Endodermal cell (in vitro differentiated cells): Measurements from ENCODE around the gene GALR1. TPM values are rescaled to one million over a fixed set of nuclear protein-coding genes. Genes with fewer than 3 reads are reported as not detected.
"Not testable (repeated sequence)": the region's sequence is repeated elsewhere in the genome, so short reads cannot be mapped to it uniquely, and the experiment has no call there.

Experiments used
- DNase-seq: peaks from one replicate; pipeline ENCODE4 v3.0.0-alpha.2; 2017
- H3K27ac ChIP-seq: 2 replicates; pipeline ENCODE4 v1.5.1; 2013; ENCODE audit warnings: mild to moderate bottlenecking, low read depth, low read length, moderate library complexity
- H3K27me3 ChIP-seq: 2 replicates; pipeline ENCODE4 v1.6.1; 2013; ENCODE audit warnings: mild to moderate bottlenecking, low read length, moderate library complexity; ENCODE audit not compliant: insufficient read depth, control insufficient read depth, poor library complexity, severe bottlenecking
- H3K36me3 ChIP-seq: 2 replicates; pipeline ENCODE4 v1.7.0; 2013; ENCODE audit warnings: mild to moderate bottlenecking, low read length, moderate library complexity; ENCODE audit not compliant: control insufficient read depth, insufficient read depth
- H3K4me1 ChIP-seq: one replicate; pipeline ENCODE4 v1.7.0; 2013; ENCODE audit warnings: low read length; ENCODE audit not compliant: control insufficient read depth, insufficient read depth
- H3K4me3 ChIP-seq: 2 replicates; pipeline ENCODE4 v1.5.1; 2013; ENCODE audit warnings: mild to moderate bottlenecking, low read length, moderate library complexity
- H3K9ac ChIP-seq: 2 replicates; pipeline ENCODE4 v1.6.1; 2013; ENCODE audit warnings: mild to moderate bottlenecking, low read length, moderate library complexity; ENCODE audit not compliant: poor library complexity, severe bottlenecking; ENCODE audit errors: extremely low read depth
- H3K9me3 ChIP-seq: 2 replicates; pipeline ENCODE4 v1.6.1; 2013; ENCODE audit warnings: mild to moderate bottlenecking, low read length, moderate library complexity; ENCODE audit not compliant: control insufficient read depth
- H3K27ac Mint-ChIP-seq: 2 replicates; pipeline ENCODE4 v1.8.0; 2020; ENCODE audit warnings: mixed read lengths
- H3K27me3 Mint-ChIP-seq: 2 replicates; pipeline ENCODE4 v1.8.0; 2021; ENCODE audit warnings: mild to moderate bottlenecking, mixed read lengths; ENCODE audit not compliant: insufficient read depth
- H3K36me3 Mint-ChIP-seq: 2 replicates; pipeline ENCODE4 v1.8.0; 2020; ENCODE audit warnings: low read depth, mixed read lengths
- H3K4me1 Mint-ChIP-seq: 2 replicates; pipeline ENCODE4 v1.8.0; 2020; ENCODE audit warnings: mixed read lengths
- H3K4me3 Mint-ChIP-seq: 2 replicates; pipeline ENCODE4 v1.8.0; 2020; ENCODE audit warnings: mild to moderate bottlenecking, moderate library complexity, mixed read lengths
- H3K9me3 Mint-ChIP-seq: 2 replicates; pipeline ENCODE4 v1.8.0; 2020; ENCODE audit warnings: mild to moderate bottlenecking, mixed read lengths
- CTCF ChIP-seq: fragments of 200-600 bp; sonication (generic); conservative IDR thresholded peaks from 2 replicates; pipeline ENCODE4 v1.5.0; 2021; ENCODE audit warnings: antibody characterized with exemption, mild to moderate bottlenecking
- WGBS, 2 experiments: methylation state at CpG; one replicate each; pipeline versions ENCODE4 v1.1.5 to v1.1.7; 2013; ENCODE audit warnings: missing lambda C conversion rate in 2 of 2, mixed read lengths in 1 of 2; ENCODE audit not compliant: insufficient coverage in 1 of 2, insufficient read length in 1 of 2; 5-methylcytosine and 5-hydroxymethylcytosine counted together
- total RNA-seq, 2 donors: library from RNA; stranded (reverse); fragmentation: NEBNext Ultra II Directional in 1 of 2; extraction: Animal tissue kit (Norgen Biotek cat#: 25700) in 1 of 2; gene quantifications; 2 replicates in 1 of 2; 3 replicates in 1 of 2; pipeline ENCODE4 v1.2.1, GENCODE V29; 2021

GALR1 gene
- total RNA-seq, 2 donors from 2014 or later: 0.04 TPM; not detected in 1

- no peaks in the 10 kb centered on the region for H3K9me3 Mint-ChIP-seq
- H3K9ac ChIP-seq: no peak overlapping the region
- no peak overlapping the region for H3K4me3 Mint-ChIP-seq
- no peak for DNase-seq
- H3K4me3 ChIP-seq: no peak overlapping the region
- H3K27ac ChIP-seq: no peak overlapping the region
- no peaks in the 10 kb centered on the region for H3K27me3 ChIP-seq
- H3K27me3 Mint-ChIP-seq: no peaks in the 10 kb centered on the region
- no peaks in the 10 kb centered on the region for H3K36me3 ChIP-seq
- H3K27ac Mint-ChIP-seq: no peak overlapping the region
- no peak for TF ChIP-seq CTCF
- no peaks in the 10 kb centered on the region for H3K4me1 Mint-ChIP-seq
- no peaks in the 10 kb centered on the region for H3K9me3 ChIP-seq
- no CpG with 5 or more reads among the region's 2 CpGs for WGBS, 2 experiments
- no peaks in the 10 kb centered on the region for H3K4me1 ChIP-seq
- no peaks in the 10 kb centered on the region for H3K36me3 Mint-ChIP-seq
Observed at GRCh38 chr18:77223653-77224052, 26.0 kb upstream of the GALR1 start.

GRCh38 chr18:77230645-77231044 is 19.0 kb upstream of the GALR1 start:
- Mint-ChIP-seq H3K27ac (no peak overlapping the region), H3K9me3 (peaks cover 4% of the 10 kb centered on the region), H3K36me3 (no peaks in the 10 kb centered on the region), H3K27me3 (no peaks in the 10 kb centered on the region), H3K4me1 (no peaks in the 10 kb centered on the region), H3K4me3 (no peak overlapping the region)
- H3K9ac ChIP-seq: no peak overlapping the region
- H3K4me1 ChIP-seq: no peaks in the 10 kb centered on the region
- no peak overlapping the region for H3K4me3 ChIP-seq
- DNase-seq: no peak
- no peak overlapping the region for H3K27ac ChIP-seq
- no peak for TF ChIP-seq CTCF
- no peaks in the 10 kb centered on the region for H3K9me3 ChIP-seq
- WGBS, 2 experiments: 100% methylated on average over 1 of the region's 1 CpG
- no peaks in the 10 kb centered on the region for H3K27me3 ChIP-seq
- H3K36me3 ChIP-seq: no peaks in the 10 kb centered on the region

GRCh38 chr18:77234504-77235365 is 14.9 kb upstream of the GALR1 start:
- Histone ChIP-seq H3K9ac (no peak overlapping the region), H3K27ac (no peak overlapping the region), H3K27me3 (no peaks in the 10 kb centered on the region), H3K9me3 (peaks cover 21% of the 10 kb centered on the region), H3K4me3 (no peak overlapping the region), H3K4me1 (no peaks in the 10 kb centered on the region), H3K36me3 (no peaks in the 10 kb centered on the region)
- DNase-seq: no peak
- TF ChIP-seq CTCF: no peak
- no peaks in the 10 kb centered on the region for H3K27me3 Mint-ChIP-seq
- peaks cover 5% of the 10 kb centered on the region for H3K36me3 Mint-ChIP-seq
- H3K9me3 Mint-ChIP-seq: peaks cover 32% of the 10 kb centered on the region
- no peaks in the 10 kb centered on the region for H3K4me1 Mint-ChIP-seq
- 83% methylated on average over 11 to 16 of the region's 16 CpGs for WGBS, 2 experiments
- no peak overlapping the region for H3K4me3 Mint-ChIP-seq
- no peak overlapping the region for H3K27ac Mint-ChIP-seq

- not testable (repeated sequence) for H3K4me3 ChIP-seq, H3K4me3 Mint-ChIP-seq, H3K27ac Mint-ChIP-seq, H3K27me3 ChIP-seq, H3K4me1 ChIP-seq, DNase-seq, H3K4me1 Mint-ChIP-seq, H3K27me3 Mint-ChIP-seq, H3K27ac ChIP-seq, H3K9ac ChIP-seq, H3K36me3 Mint-ChIP-seq, H3K36me3 ChIP-seq
- WGBS, 2 experiments: 94 to 96% methylated on average over 4 to 5 of the region's 5 CpGs
- peaks cover 48% of the 10 kb centered on the region for H3K9me3 Mint-ChIP-seq
- peaks cover 29% of the 10 kb centered on the region for H3K9me3 ChIP-seq
Observed at GRCh38 chr18:77239285-77239684, 10.4 kb upstream of the GALR1 start.
